HG03439 (cell line): ENCODE results near the gene MLH1.
"Not testable (repeated sequence)": the region's sequence is repeated elsewhere in the genome, so short reads cannot be mapped to it uniquely, and the experiment has no call there.

Experiments
- ATAC-seq: cut with Tn5 transposase; IDR thresholded peaks from one replicate; pipeline ENCODE4 v1.9.1; 2021; ENCODE audit warnings: mild to moderate bottlenecking, moderate library complexity; ENCODE audit not compliant: unreplicated experiment

MLH1 gene

GRCh38 chr3:36993326-36994283 lies at the start of gene MLH1:
Gene MLH1 (plus strand): TSS chr3:36993518. CDS start chr3:36993548, 30 bp downstream.
- ATAC-seq: peak; percentile 94

GRCh38 chr3:36943601-36944000 lies 49.7 kb upstream of the MLH1 start:
- no peak for ATAC-seq

GRCh38 chr3:36944012-36944640 lies 49.2 kb upstream of the MLH1 start:
- peak; percentile 60 for ATAC-seq

- peak; percentile 58 for ATAC-seq
Measured at GRCh38 chr3:36944641-36945270, 48.6 kb upstream of the MLH1 start, which contains the start of gene TRANK1. Gene TRANK1 (minus strand): TSS chr3:36945054. CDS start chr3:36944809, 245 bp downstream.

- no peak for ATAC-seq
Measured at GRCh38 chr3:36945333-36945980, 47.9 kb upstream of the MLH1 start.

- ATAC-seq: not testable (repeated sequence)
Measured at GRCh38 chr3:36947814-36948213, 45.5 kb upstream of the MLH1 start.

- ATAC-seq: no peak
Measured at GRCh38 chr3:36954452-36955134, 38.7 kb upstream of the MLH1 start.

GRCh38 chr3:36956155-36956554 lies 37.2 kb upstream of the MLH1 start:
- ATAC-seq: no peak

- no peak for ATAC-seq
Measured at GRCh38 chr3:36957063-36957462, 36.3 kb upstream of the MLH1 start.

- no peak for ATAC-seq
Measured at GRCh38 chr3:36957862-36958686, 35.2 kb upstream of the MLH1 start.

GRCh38 chr3:36959821-36960220 lies 33.5 kb upstream of the MLH1 start:
- ATAC-seq: no peak

- no peak for ATAC-seq
Measured at GRCh38 chr3:36960502-36960901, 32.8 kb upstream of the MLH1 start.

- ATAC-seq: not testable (repeated sequence)
Measured at GRCh38 chr3:36963008-36963407, 30.3 kb upstream of the MLH1 start.

GRCh38 chr3:36964331-36964730 lies 29.0 kb upstream of the MLH1 start:
- ATAC-seq: no peak

- no peak for ATAC-seq
Measured at GRCh38 chr3:36964817-36965216, 28.5 kb upstream of the MLH1 start.

- no peak for ATAC-seq
Measured at GRCh38 chr3:36965440-36965839, 27.9 kb upstream of the MLH1 start.

GRCh38 chr3:36969085-36969484 lies 24.2 kb upstream of the MLH1 start:
- ATAC-seq: no peak

- peak; percentile 99 for ATAC-seq
Measured at GRCh38 chr3:36969540-36970432, 23.5 kb upstream of the MLH1 start.

GRCh38 chr3:36972163-36972562 lies 21.2 kb upstream of the MLH1 start:
- ATAC-seq: no peak
